H1 (cell line): ENCODE results near the gene ZNF396. TPM values are rescaled to one million over a fixed set of nuclear protein-coding genes. Genes with fewer than 3 reads are reported as not detected.

Experiments
- CHD1 ChIP-seq: IDR thresholded peaks from 2 replicates; pipeline ENCODE4 v1.6.1; 2012; ENCODE audit warnings: low read depth, low read length, improper control_type of control experiment
- CHD7 ChIP-seq: fragments of 300-600 bp; sonication (generic); IDR thresholded peaks from 2 replicates; pipeline ENCODE4 v1.7.1; 2012; ENCODE audit warnings: low read length, moderate library complexity, mild to moderate bottlenecking, inconsistent platforms; ENCODE audit not compliant: insufficient replicate concordance
- E2F6 ChIP-seq: IDR thresholded peaks from 2 replicates; pipeline ENCODE4 v1.6.1; 2012; ENCODE audit warnings: inconsistent platforms
- MAFK ChIP-seq: IDR thresholded peaks from 2 replicates; pipeline ENCODE4 v1.6.1; 2012; ENCODE audit warnings: low read depth, mild to moderate bottlenecking, improper control_type of control experiment, low read length
- POLR2AphosphoS5 ChIP-seq: IDR thresholded peaks from 2 replicates; pipeline ENCODE4 v1.6.1; 2011; ENCODE audit warnings: low read depth, low read length
- SAP30 ChIP-seq: fragments of 300-600 bp; sonication (generic); IDR thresholded peaks from 2 replicates; pipeline ENCODE4 v1.7.1; 2012; ENCODE audit warnings: low read length, moderate library complexity, mild to moderate bottlenecking, inconsistent platforms; ENCODE audit not compliant: insufficient read depth, insufficient replicate concordance
- SIX5 ChIP-seq: IDR thresholded peaks from 2 replicates; pipeline ENCODE4 v1.6.1; 2011; ENCODE audit warnings: mild to moderate bottlenecking, low read depth, low read length
- TBP ChIP-seq: IDR thresholded peaks from 2 replicates; pipeline ENCODE4 v1.6.1; 2011; ENCODE audit warnings: low read depth, low read length, improper control_type of control experiment
- polyA plus RNA-seq, 7 experiments: library from polyadenylated mRNA; depleted of rRNA in 3 of 7; stranded (reverse) in 5 of 7; unstranded in 2 of 7; fragments of >200 nt in 5 of 7; fragments of 200-250 nt in 2 of 7; gene quantifications; 1 replicate in 5 of 7; 2 replicates in 1 of 7; 4 replicates in 1 of 7; pipeline versions ENCODE4 v1.2.1 to v1.2.3, GENCODE V29; 2011 to 2013; ENCODE audit warnings: missing spikeins in 2 of 7, mixed read lengths in 2 of 7
- total RNA-seq: library from RNA; stranded (reverse); fragmentation: NEBNext Ultra II Directional; extraction: Animal tissue kit (Norgen Biotek cat#: 25700); gene quantifications from 2 replicates; pipeline ENCODE4 v1.2.1, GENCODE V29; 2021

Gene ZNF396
- total and polyA plus RNA-seq, 2 of the 8 experiments (the other 6 are each of a cell fraction or from before 2014, with no cell fraction given) = 0.44 to 0.74 TPM

- no peak for TF ChIP-seq CHD7
- TF ChIP-seq E2F6 = no peak
- TF ChIP-seq SAP30 = no peak
- TF ChIP-seq MAFK = no peak
- TF ChIP-seq CHD1 = no peak
- TF ChIP-seq TBP = no peak
- TF ChIP-seq POLR2AphosphoS5 = no peak
- TF ChIP-seq SIX5 = no peak
Observed at GRCh38 chr18:35334212-35334611, 42.9 kb downstream of the ZNF396 start (continued).
